KOPT-K1 (cell line): ENCODE data around the gene SAFB2.

Source experiments
- H3K27ac ChIP-seq: fragments of 200-600 bp; sonication (generic); 2 replicates; pipeline ENCODE4 v1.5.1; 2016; ENCODE audit warnings: antibody characterized with exemption, mild to moderate bottlenecking, low read depth, low read length; ENCODE audit not compliant: poor library complexity, severe bottlenecking
- H3K36me3 ChIP-seq: fragments of 200-600 bp; sonication (generic); 2 replicates; pipeline ENCODE4 v1.5.1; 2017; ENCODE audit warnings: antibody characterized with exemption, mild to moderate bottlenecking, low read length, moderate library complexity; ENCODE audit not compliant: insufficient read depth
- H3K9me3 ChIP-seq: fragments of 200-600 bp; sonication (generic); 2 replicates; pipeline ENCODE4 v1.5.1; 2017; ENCODE audit warnings: antibody characterized with exemption, low read length, mild to moderate bottlenecking; ENCODE audit not compliant: insufficient read depth, poor library complexity, severe bottlenecking

SAFB2 gene

GRCh38 chr19:5587071-5587455 is 35.5 kb downstream of the SAFB2 start:
- Histone ChIP-seq H3K36me3 (peaks cover 88% of the 10 kb centered on the region), H3K27ac (peak overlapping the region; percentile 79), H3K9me3 (no peaks in the 10 kb centered on the region)

GRCh38 chr19:5586300-5587070 is 36.1 kb downstream of the SAFB2 start:
- Histone ChIP-seq H3K36me3 (peaks cover 88% of the 10 kb centered on the region), H3K9me3 (no peaks in the 10 kb centered on the region), H3K27ac (peak overlapping the region; percentile 79)

GRCh38 chr19:5585461-5586299 is 36.9 kb downstream of the SAFB2 start:
- H3K36me3 ChIP-seq = peaks cover 83% of the 10 kb centered on the region
- peak overlapping the region; percentile 79 for H3K27ac ChIP-seq
- H3K9me3 ChIP-seq = no peaks in the 10 kb centered on the region

GRCh38 chr19:5580161-5580571 is 42.4 kb downstream of the SAFB2 start:
- H3K27ac ChIP-seq = no peak overlapping the region

GRCh38 chr19:5579697-5580096 is 42.9 kb downstream of the SAFB2 start:
- H3K27ac ChIP-seq = no peak overlapping the region
- H3K9me3 ChIP-seq = no peaks in the 10 kb centered on the region
- peaks cover 34% of the 10 kb centered on the region; the same call in 1 of the 2 replicates for H3K36me3 ChIP-seq

More at GRCh38 chr19:5580161-5580571, 42.4 kb downstream of the SAFB2 start:
- Histone ChIP-seq H3K36me3 (peaks cover 37% of the 10 kb centered on the region; the same call in 1 of the 2 replicates), H3K9me3 (no peaks in the 10 kb centered on the region)

GRCh38 chr19:5579286-5579685 is 43.3 kb downstream of the SAFB2 start:
- peaks cover 30% of the 10 kb centered on the region; the same call in 1 of the 2 replicates for H3K36me3 ChIP-seq
- no peaks in the 10 kb centered on the region for H3K9me3 ChIP-seq
- no peak overlapping the region for H3K27ac ChIP-seq

- Histone ChIP-seq H3K36me3 (peaks cover 21% of the 10 kb centered on the region; the same call in 1 of the 2 replicates), H3K9me3 (no peaks in the 10 kb centered on the region), H3K27ac (no peak overlapping the region)
Observed at GRCh38 chr19:5578097-5578846, 44.3 kb downstream of the SAFB2 start.

- no peaks in the 10 kb centered on the region for H3K36me3 ChIP-seq
- H3K27ac ChIP-seq = no peak overlapping the region
- no peaks in the 10 kb centered on the region for H3K9me3 ChIP-seq
Observed at GRCh38 chr19:5575590-5575989, 47.0 kb downstream of the SAFB2 start.

- Histone ChIP-seq H3K9me3 (no peaks in the 10 kb centered on the region), H3K27ac (no peak overlapping the region), H3K36me3 (no peaks in the 10 kb centered on the region)
Observed at GRCh38 chr19:5572556-5573286, 49.9 kb downstream of the SAFB2 start.

GRCh38 chr19:5571777-5572176 is 50.8 kb downstream of the SAFB2 start:
- H3K36me3 ChIP-seq = no peaks in the 10 kb centered on the region
- no peak overlapping the region for H3K27ac ChIP-seq
- H3K9me3 ChIP-seq = no peaks in the 10 kb centered on the region

- no peaks in the 10 kb centered on the region for H3K9me3 ChIP-seq
- no peak overlapping the region for H3K27ac ChIP-seq
- H3K36me3 ChIP-seq = no peaks in the 10 kb centered on the region
Observed at GRCh38 chr19:5567970-5568407, 54.6 kb downstream of the SAFB2 start.

GRCh38 chr19:5567360-5567969 is 55.1 kb downstream of the SAFB2 start, which contains the start of gene TINCR:
Gene TINCR (minus strand): TSS chr19:5567953.
- H3K27ac ChIP-seq = no peak within 1 kb of the TSS
- H3K36me3 ChIP-seq = no peaks in the 10 kb centered on the region
- H3K9me3 ChIP-seq = no peaks in the 10 kb centered on the region

GRCh38 chr19:5564930-5565329 is 57.6 kb downstream of the SAFB2 start:
- Histone ChIP-seq H3K9me3 (peaks cover 6% of the 10 kb centered on the region), H3K27ac (no peak overlapping the region), H3K36me3 (no peaks in the 10 kb centered on the region)
